CD4-positive, alpha-beta T cell treated with Interleukin-6 for 4 hours (primary cell): ENCODE measurements around the gene SDC1.

Experiments used
- DNase-seq: peaks from one replicate; pipeline ENCODE4 v3.0.0-alpha.2; 2020; ENCODE audit warnings: mixed read lengths

SDC1 gene

GRCh38 chr2:20227894-20228505 is 3.1 kb upstream of the SDC1 start:
- DNase-seq, result no peak

- DNase-seq, result no peak
Observed at GRCh38 chr2:20226152-20226545, 1.2 kb upstream of the SDC1 start.

- DNase-seq, result no peak
Observed at GRCh38 chr2:20225294-20226151, 593 bp upstream of the SDC1 start.

- no peak for DNase-seq
Observed at GRCh38 chr2:20224164-20224715, 690 bp downstream of the SDC1 start.

- no peak for DNase-seq
Observed at GRCh38 chr2:20223407-20224163, 1.3 kb downstream of the SDC1 start.

- DNase-seq, result no peak
Observed at GRCh38 chr2:20222769-20223406, 2.0 kb downstream of the SDC1 start.

GRCh38 chr2:20222014-20222768 is 2.7 kb downstream of the SDC1 start:
- DNase-seq, result no peak

GRCh38 chr2:20221555-20221973 is 3.4 kb downstream of the SDC1 start:
- DNase-seq, result no peak

GRCh38 chr2:20220806-20221554 is 4.0 kb downstream of the SDC1 start:
- no peak for DNase-seq

- DNase-seq, result no peak
Observed at GRCh38 chr2:20219763-20220380, 5.1 kb downstream of the SDC1 start.

GRCh38 chr2:20218331-20219320 is 6.3 kb downstream of the SDC1 start:
- no peak for DNase-seq

- DNase-seq, result no peak
Observed at GRCh38 chr2:20217041-20217970, 7.6 kb downstream of the SDC1 start.

GRCh38 chr2:20216130-20217025 is 8.6 kb downstream of the SDC1 start:
- DNase-seq, result no peak

- DNase-seq, result no peak
Observed at GRCh38 chr2:20215183-20216040, 9.5 kb downstream of the SDC1 start.

- no peak for DNase-seq
Observed at GRCh38 chr2:20214566-20215182, 10.3 kb downstream of the SDC1 start.
